Endodermal cell (in vitro differentiated cells): ENCODE results near the gene TPST2. TPM values are rescaled to one million over a fixed set of nuclear protein-coding genes. Genes with fewer than 3 reads are reported as not detected.

Experiments used
- DNase-seq: peaks from one replicate; pipeline ENCODE4 v3.0.0-alpha.2; 2017
- H3K27ac ChIP-seq: 2 replicates; pipeline ENCODE4 v1.5.1; 2013; ENCODE audit warnings: mild to moderate bottlenecking, low read depth, low read length, moderate library complexity
- H3K27me3 ChIP-seq: 2 replicates; pipeline ENCODE4 v1.6.1; 2013; ENCODE audit warnings: mild to moderate bottlenecking, low read length, moderate library complexity; ENCODE audit not compliant: insufficient read depth, control insufficient read depth, poor library complexity, severe bottlenecking
- H3K36me3 ChIP-seq: 2 replicates; pipeline ENCODE4 v1.7.0; 2013; ENCODE audit warnings: mild to moderate bottlenecking, low read length, moderate library complexity; ENCODE audit not compliant: control insufficient read depth, insufficient read depth
- H3K4me1 ChIP-seq: one replicate; pipeline ENCODE4 v1.7.0; 2013; ENCODE audit warnings: low read length; ENCODE audit not compliant: control insufficient read depth, insufficient read depth
- H3K4me3 ChIP-seq: 2 replicates; pipeline ENCODE4 v1.5.1; 2013; ENCODE audit warnings: mild to moderate bottlenecking, low read length, moderate library complexity
- H3K9ac ChIP-seq: 2 replicates; pipeline ENCODE4 v1.6.1; 2013; ENCODE audit warnings: mild to moderate bottlenecking, low read length, moderate library complexity; ENCODE audit not compliant: poor library complexity, severe bottlenecking; ENCODE audit errors: extremely low read depth
- H3K9me3 ChIP-seq: 2 replicates; pipeline ENCODE4 v1.6.1; 2013; ENCODE audit warnings: mild to moderate bottlenecking, low read length, moderate library complexity; ENCODE audit not compliant: control insufficient read depth
- H3K27ac Mint-ChIP-seq: 2 replicates; pipeline ENCODE4 v1.8.0; 2020; ENCODE audit warnings: mixed read lengths
- H3K27me3 Mint-ChIP-seq: 2 replicates; pipeline ENCODE4 v1.8.0; 2021; ENCODE audit warnings: mild to moderate bottlenecking, mixed read lengths; ENCODE audit not compliant: insufficient read depth
- H3K36me3 Mint-ChIP-seq: 2 replicates; pipeline ENCODE4 v1.8.0; 2020; ENCODE audit warnings: low read depth, mixed read lengths
- H3K4me1 Mint-ChIP-seq: 2 replicates; pipeline ENCODE4 v1.8.0; 2020; ENCODE audit warnings: mixed read lengths
- H3K4me3 Mint-ChIP-seq: 2 replicates; pipeline ENCODE4 v1.8.0; 2020; ENCODE audit warnings: mild to moderate bottlenecking, moderate library complexity, mixed read lengths
- H3K9me3 Mint-ChIP-seq: 2 replicates; pipeline ENCODE4 v1.8.0; 2020; ENCODE audit warnings: mild to moderate bottlenecking, mixed read lengths
- WGBS, 2 experiments: methylation state at CpG; one replicate each; pipeline versions ENCODE4 v1.1.5 to v1.1.7; 2013; ENCODE audit warnings: missing lambda C conversion rate in 2 of 2, mixed read lengths in 1 of 2; ENCODE audit not compliant: insufficient coverage in 1 of 2, insufficient read length in 1 of 2; 5-methylcytosine and 5-hydroxymethylcytosine counted together
- total RNA-seq, 2 donors: library from RNA; stranded (reverse); fragmentation: NEBNext Ultra II Directional in 1 of 2; extraction: Animal tissue kit (Norgen Biotek cat#: 25700) in 1 of 2; gene quantifications; 2 replicates in 1 of 2; 3 replicates in 1 of 2; pipeline ENCODE4 v1.2.1, GENCODE V29; 2021
- TF ChIP-seq, protein P1 (sequence below): fragments of 200-600 bp; sonication (generic); conservative IDR thresholded peaks from 2 replicates; pipeline ENCODE4 v1.5.0; 2021; ENCODE audit warnings: antibody characterized with exemption, mild to moderate bottlenecking

TPST2 gene
- total RNA-seq, 2 donors from 2014 or later: 38.9 to 53.2 TPM

DNA sequence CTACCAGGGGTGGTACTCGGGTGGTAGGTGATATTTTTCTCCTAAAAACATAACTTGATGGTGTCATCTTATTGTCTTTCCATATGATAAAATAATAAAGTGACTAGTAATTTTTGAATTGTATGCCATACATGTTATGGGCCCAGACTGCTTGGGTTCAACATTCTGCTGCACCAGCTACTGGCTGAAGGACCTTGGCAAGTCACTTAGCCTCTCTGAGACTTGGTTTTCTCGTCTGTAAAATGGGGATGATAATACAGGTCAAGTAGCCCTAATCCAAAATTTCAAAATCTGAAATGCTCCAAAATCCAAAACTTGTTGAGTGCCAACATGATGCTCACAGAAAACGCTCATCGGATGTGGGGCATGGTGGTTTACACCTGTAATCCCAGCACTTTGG is 42.1 kb downstream of the TPST2 start:
- 88 to 92% methylated on average over 3 of the region's 4 CpGs for WGBS, 2 experiments
- Histone ChIP-seq H3K9me3 (no peaks in the 10 kb centered on the region), H3K4me3 (no peak overlapping the region), H3K36me3 (peaks cover 7% of the 10 kb centered on the region), H3K9ac (no peak overlapping the region), H3K27me3 (no peaks in the 10 kb centered on the region), H3K4me1 (peaks cover 3% of the 10 kb centered on the region), H3K27ac (no peak overlapping the region)
- Mint-ChIP-seq H3K27me3 (no peaks in the 10 kb centered on the region), H3K36me3 (peaks cover 23% of the 10 kb centered on the region), H3K9me3 (no peaks in the 10 kb centered on the region), H3K27ac (peak overlapping the region; percentile 10), H3K4me3 (no peak overlapping the region), H3K4me1 (peaks cover 10% of the 10 kb centered on the region)
- TF ChIP-seq, protein P1, sequence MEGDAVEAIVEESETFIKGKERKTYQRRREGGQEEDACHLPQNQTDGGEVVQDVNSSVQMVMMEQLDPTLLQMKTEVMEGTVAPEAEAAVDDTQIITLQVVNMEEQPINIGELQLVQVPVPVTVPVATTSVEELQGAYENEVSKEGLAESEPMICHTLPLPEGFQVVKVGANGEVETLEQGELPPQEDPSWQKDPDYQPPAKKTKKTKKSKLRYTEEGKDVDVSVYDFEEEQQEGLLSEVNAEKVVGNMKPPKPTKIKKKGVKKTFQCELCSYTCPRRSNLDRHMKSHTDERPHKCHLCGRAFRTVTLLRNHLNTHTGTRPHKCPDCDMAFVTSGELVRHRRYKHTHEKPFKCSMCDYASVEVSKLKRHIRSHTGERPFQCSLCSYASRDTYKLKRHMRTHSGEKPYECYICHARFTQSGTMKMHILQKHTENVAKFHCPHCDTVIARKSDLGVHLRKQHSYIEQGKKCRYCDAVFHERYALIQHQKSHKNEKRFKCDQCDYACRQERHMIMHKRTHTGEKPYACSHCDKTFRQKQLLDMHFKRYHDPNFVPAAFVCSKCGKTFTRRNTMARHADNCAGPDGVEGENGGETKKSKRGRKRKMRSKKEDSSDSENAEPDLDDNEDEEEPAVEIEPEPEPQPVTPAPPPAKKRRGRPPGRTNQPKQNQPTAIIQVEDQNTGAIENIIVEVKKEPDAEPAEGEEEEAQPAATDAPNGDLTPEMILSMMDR: no peak
- DNase-seq: no peak

DNA sequence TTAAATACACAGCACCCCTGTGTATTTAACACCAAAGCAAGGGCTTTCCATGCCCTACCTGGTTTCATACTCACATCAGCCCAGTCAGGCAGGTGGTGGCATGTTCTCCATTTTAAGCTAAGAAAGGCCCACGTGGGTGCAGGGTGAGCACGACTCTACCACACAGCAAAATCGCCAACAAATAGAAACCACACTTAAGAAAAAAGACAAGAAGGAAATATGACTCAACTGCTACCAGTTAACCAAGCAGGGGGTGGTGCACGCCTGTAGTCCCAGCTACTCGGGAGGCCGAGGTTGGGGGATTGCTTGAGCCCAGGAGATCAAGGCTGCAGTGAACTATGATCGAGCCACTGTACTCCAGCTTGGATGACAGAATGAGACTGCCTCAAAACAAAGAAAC is 42.5 kb downstream of the TPST2 start:
- TF ChIP-seq, protein P1: no peak
- 93 to 95% methylated on average over 4 to 7 of the region's 7 CpGs for WGBS, 2 experiments
- Histone ChIP-seq H3K36me3 (peaks cover 7% of the 10 kb centered on the region), H3K27me3 (no peaks in the 10 kb centered on the region), H3K9me3 (no peaks in the 10 kb centered on the region), H3K4me3 (no peak overlapping the region), H3K27ac (no peak overlapping the region), H3K4me1 (peaks cover 3% of the 10 kb centered on the region), H3K9ac (no peak overlapping the region)
- no peak overlapping the region for H3K4me3 Mint-ChIP-seq
- DNase-seq: no peak
- peaks cover 10% of the 10 kb centered on the region for H3K4me1 Mint-ChIP-seq
- no peaks in the 10 kb centered on the region for H3K27me3 Mint-ChIP-seq
- no peaks in the 10 kb centered on the region for H3K9me3 Mint-ChIP-seq
- peaks cover 27% of the 10 kb centered on the region for H3K36me3 Mint-ChIP-seq
- peak overlapping the region; percentile 10 for H3K27ac Mint-ChIP-seq

GRCh38 chr22:26546282-26546681 is 43.6 kb downstream of the TPST2 start:
- DNase-seq: no peak
- TF ChIP-seq, protein P1: no peak
- H3K9ac ChIP-seq: no peak overlapping the region
- no peak overlapping the region for H3K27ac ChIP-seq
- H3K4me3 Mint-ChIP-seq: no peak overlapping the region
- 86 to 97% methylated on average over 2 to 5 of the region's 5 CpGs for WGBS, 2 experiments
- no peaks in the 10 kb centered on the region for H3K27me3 ChIP-seq
- H3K36me3 ChIP-seq: peaks cover 7% of the 10 kb centered on the region
- H3K4me1 Mint-ChIP-seq: peaks cover 10% of the 10 kb centered on the region
- H3K27ac Mint-ChIP-seq: no peak overlapping the region
- H3K9me3 ChIP-seq: no peaks in the 10 kb centered on the region
- H3K4me3 ChIP-seq: no peak overlapping the region
- H3K9me3 Mint-ChIP-seq: no peaks in the 10 kb centered on the region
- peaks cover 3% of the 10 kb centered on the region for H3K4me1 ChIP-seq
- peaks cover 29% of the 10 kb centered on the region for H3K36me3 Mint-ChIP-seq
- no peaks in the 10 kb centered on the region for H3K27me3 Mint-ChIP-seq
